ENCODE results near the gene CKB.

CKB gene

GRCh38 chr14:103491691-103492090, 30.9 kb downstream of the CKB start:
- H3K9me3 ChIP-seq (ENCODE audit: insufficient read depth, low read length), result no peaks in the 10 kb centered on the region
- no peak overlapping the region for H3K4me3 ChIP-seq (ENCODE audit: insufficient read depth, low read length, poor library complexity, severe bottlenecking)
- H3K9ac ChIP-seq (ENCODE audit: low read length), result no peak overlapping the region
- no peak overlapping the region for H3K27ac ChIP-seq (ENCODE audit: low read depth, low read length)
- H3K4me2 ChIP-seq (ENCODE audit: low read depth, low read length, poor library complexity, severe bottlenecking), result no peak overlapping the region
- no peak overlapping the region for H2AFZ ChIP-seq (ENCODE audit: low read depth, low read length, severe bottlenecking)
- TF ChIP-seq CTCF (IDR thresholded peaks at IDR 0.05; ENCODE audit: insufficient read depth, low read length, poor library complexity, severe bottlenecking) (no peak), EZH2phosphoT487 (conservative IDR thresholded peaks at IDR 0.05; ENCODE audit: low read length) (no peak)
- no peaks in the 10 kb centered on the region for H3F3A ChIP-seq (ENCODE audit: insufficient read depth)
- no peaks in the 10 kb centered on the region for H3K79me2 ChIP-seq (ENCODE audit: insufficient read depth, low read length)
- H3K27me3 ChIP-seq (ENCODE audit: low read length), result no peaks in the 10 kb centered on the region
- H4K20me1 ChIP-seq (ENCODE audit: low read depth, low read length), result no peaks in the 10 kb centered on the region
- H3K9me2 ChIP-seq (replicated peaks; ENCODE audit: insufficient read depth, low read length), result no peaks in the 10 kb centered on the region
- peaks cover 8% of the 10 kb centered on the region; the same call in 1 of the 2 replicates for H3K36me3 ChIP-seq (ENCODE audit: low read length)

GRCh38 chr14:103489621-103490020, 33.0 kb downstream of the CKB start:
- Histone ChIP-seq H3K4me2 (ENCODE audit: low read depth, low read length, poor library complexity, severe bottlenecking) (no peak overlapping the region), H3K79me2 (ENCODE audit: insufficient read depth, low read length) (no peaks in the 10 kb centered on the region), H3F3A (ENCODE audit: insufficient read depth) (no peaks in the 10 kb centered on the region), H3K9me2 (replicated peaks; ENCODE audit: insufficient read depth, low read length) (no peaks in the 10 kb centered on the region), H3K27ac (ENCODE audit: low read depth, low read length) (no peak overlapping the region), H3K9ac (ENCODE audit: low read length) (no peak overlapping the region), H2AFZ (ENCODE audit: low read depth, low read length, severe bottlenecking) (no peak overlapping the region), H3K36me3 (ENCODE audit: low read length) (peaks cover 8% of the 10 kb centered on the region; the same call in 1 of the 2 replicates), H3K4me3 (ENCODE audit: insufficient read depth, low read length, poor library complexity, severe bottlenecking) (no peak overlapping the region), H3K9me3 (ENCODE audit: insufficient read depth, low read length) (no peaks in the 10 kb centered on the region), H4K20me1 (ENCODE audit: low read depth, low read length) (no peaks in the 10 kb centered on the region), H3K27me3 (ENCODE audit: low read length) (no peaks in the 10 kb centered on the region)
- TF ChIP-seq CTCF (IDR thresholded peaks at IDR 0.05; ENCODE audit: insufficient read depth, low read length, poor library complexity, severe bottlenecking) (no peak), EZH2phosphoT487 (conservative IDR thresholded peaks at IDR 0.05; ENCODE audit: low read length) (no peak)

GRCh38 chr14:103488960-103489359, 33.7 kb downstream of the CKB start:
- H3K36me3 ChIP-seq (ENCODE audit: low read length), result peaks cover 8% of the 10 kb centered on the region; the same call in 1 of the 2 replicates

More at GRCh38 chr14:103488960-103489359, 33.7 kb downstream of the CKB start:
- H3K9ac ChIP-seq (ENCODE audit: low read length), result no peak overlapping the region
- H3K27me3 ChIP-seq (ENCODE audit: low read length), result no peaks in the 10 kb centered on the region
- no peaks in the 10 kb centered on the region for H4K20me1 ChIP-seq (ENCODE audit: low read depth, low read length)
- H3F3A ChIP-seq (ENCODE audit: insufficient read depth), result no peaks in the 10 kb centered on the region
- H2AFZ ChIP-seq (ENCODE audit: low read depth, low read length, severe bottlenecking), result no peak overlapping the region
- TF ChIP-seq CTCF (IDR thresholded peaks at IDR 0.05; ENCODE audit: insufficient read depth, low read length, poor library complexity, severe bottlenecking), result no peak
- TF ChIP-seq EZH2phosphoT487 (conservative IDR thresholded peaks at IDR 0.05; ENCODE audit: low read length), result no peak
- no peak overlapping the region for H3K27ac ChIP-seq (ENCODE audit: low read depth, low read length)
- H3K9me3 ChIP-seq (ENCODE audit: insufficient read depth, low read length), result no peaks in the 10 kb centered on the region
- H3K4me3 ChIP-seq (ENCODE audit: insufficient read depth, low read length, poor library complexity, severe bottlenecking), result no peak overlapping the region
- no peak overlapping the region for H3K4me2 ChIP-seq (ENCODE audit: low read depth, low read length, poor library complexity, severe bottlenecking)
- no peaks in the 10 kb centered on the region for H3K79me2 ChIP-seq (ENCODE audit: insufficient read depth, low read length)
- no peaks in the 10 kb centered on the region for H3K9me2 ChIP-seq (replicated peaks; ENCODE audit: insufficient read depth, low read length)

All from SU-DHL-6 (cell line).